Measurements from ENCODE around the gene TRIM63. TPM values are rescaled to one million over a fixed set of nuclear protein-coding genes. Genes with fewer than 3 reads are reported as not detected.

TRIM63 gene
- total and polyA plus RNA-seq, 9 of the 15 experiments (the other 6 are each of a cell fraction or from before 2014, with no cell fraction given): 0.08 to 0.57 (median 0.36) TPM

- TF ChIP-seq MCM7 (IDR thresholded peaks at IDR 0.05) (no peak), ZNF592 (IDR thresholded peaks at IDR 0.05) (peak; percentile 55), GTF2A2 (tag; IDR thresholded peaks at IDR 0.05) (0 out of 2 replicates have a peak, but pooled peaks have one; percentile 48)
- ChIA-PET POLR2A (interaction anchor here (0.7 to 4.8 kb wide), 6 partner anchors 9 to 44 kb away, joined by 3 to 33 read pairs (median 3); partner anchors contain the start of gene TRIM63), CTCF (ENCODE audit: low intra/inter-chr PET ratio) (no interaction called here)
- Histone ChIP-seq H3K9me3 (replicated peaks; ENCODE audit: control insufficient read depth, insufficient read depth, low read depth, low read length) (no peaks in the 10 kb centered on the region), H3K36me3 (ENCODE audit: control insufficient read depth, insufficient read depth, low read length) (no peaks in the 10 kb centered on the region), H3K27me3 (ENCODE audit: control insufficient read depth in 2 of 2, insufficient read depth in 2 of 2, low read length in 2 of 2) (no peaks in the 10 kb centered on the region), H3K9ac (ENCODE audit: insufficient read depth in 1 of 2, low read depth in 2 of 2, low read length in 2 of 2) (peak overlapping the region; percentile 40 to 78), H3K4me1 (replicated peaks in 1 of 2; ENCODE audit: control insufficient read depth in 2 of 2, insufficient read depth in 2 of 2, low read length in 2 of 2) (peaks cover 24 to 59% of the 10 kb centered on the region in 2 experiments), H3K4me2 (ENCODE audit: insufficient read depth, low read length) (peak overlapping the region; percentile 53), H3K9me1 (ENCODE audit: control insufficient read depth, insufficient read depth, low read length) (no peaks in the 10 kb centered on the region), H2AFZ (ENCODE audit: low read depth, low read length) (peak overlapping the region; percentile 91), H3K27ac (ENCODE audit: extremely low read depth, low read depth, low read length) (peak overlapping the region; percentile 71), H4K20me1 (replicated peaks; ENCODE audit: control insufficient read depth, insufficient read depth, low read length) (no peaks in the 10 kb centered on the region), H3K4me3 (no peak overlapping the region), H3K79me2 (ENCODE audit: control insufficient read depth, insufficient read depth, low read length) (no peaks in the 10 kb centered on the region)
- in situ Hi-C loops (cut with MboI) (no loop called here), intact Hi-C loops (cut with micrococcal nuclease) (no loop called here)
- DNase-seq (ENCODE audit: extremely low read depth in 1 of 4, low spot score in 3 of 4) (no peak), ATAC-seq (peak; percentile 19), FAIRE-seq (no peak)
- 51% methylated on average over 7 of the region's 7 CpGs for WGBS (ENCODE audit: insufficient coverage, low coverage, missing lambda C conversion rate)
- no TSS peak for BruUV-seq (replicated peaks)
These were observed 11.7 kb upstream of the TRIM63 start for GRCh38 chr1:26079178-26079563.
